K562 (cell line): ENCODE results near the gene HIVEP2. TPM values are rescaled to one million over a fixed set of nuclear protein-coding genes. Genes with fewer than 3 reads are reported as not detected.

Experiments
- ATAC-seq: fragments of 200-7000 bp; cut with Tn5 transposase; 3 replicates; pipeline ENCODE4 v1.9.1; 2020; ENCODE audit warnings: moderate library complexity
- BruUV-seq: library from RNA; stranded (reverse); fragments of 400-500 nt; replicated peaks from 2 replicates; lab custom pipeline; 2021; lab: Mats Ljungman, UMichigan
- CTCF ChIA-PET: fragments of 300-600 bp; formaldehyde crosslinking; extraction: SDS; loops from one replicate; lab custom pipeline; 2021; ENCODE audit warnings: low intra/inter-chr PET ratio; lab: Yijun Ruan, JAX
- POLR2A ChIA-PET: fragments of 300-600, 350-650 bp; sonication (Branson Sonifier 250); formaldehyde crosslinking; extraction: SDS; loops from one replicate; lab custom pipeline; 2021; ENCODE audit warnings: antibody characterized with exemption, inconsistent platforms; lab: Yijun Ruan, JAX
- DNase-seq, 4 experiments: peaks; one replicate each; pipeline versions ENCODE4 v3.0.0 to v3.0.0-alpha.2; 2011 to 2018; ENCODE audit warnings: low spot score in 3 of 4, mixed read lengths in 3 of 4; ENCODE audit errors: extremely low read depth in 1 of 4
- FAIRE-seq: peaks from 2 replicates; lab custom pipeline; 2011; peaks lifted over from hg19 to GRCh38; lab: Jason Lieb, UNC
- H2AFZ ChIP-seq: 2 replicates; pipeline ENCODE4 v1.6.0; 2011; ENCODE audit warnings: low read depth, low read length, control low read depth, inconsistent platforms
- H3K27ac ChIP-seq: fragments of 200-600 bp; 3 replicates; pipeline ENCODE4 v1.8.0; 2011; ENCODE audit warnings: low read depth, mild to moderate bottlenecking, control low read depth, inconsistent platforms, low read length, moderate library complexity, mixed read lengths; ENCODE audit errors: extremely low read depth
- H3K27me3 ChIP-seq, 2 experiments: fragments of 300-600 bp in 1 of 2; 2 replicates in 1 of 2; 3 replicates in 1 of 2; pipeline versions ENCODE4 v1.6.0 to v1.8.0; 2011; ENCODE audit warnings: inconsistent platforms in 2 of 2, low read length in 2 of 2, mild to moderate bottlenecking in 1 of 2, mixed read lengths in 1 of 2, moderate library complexity in 1 of 2; ENCODE audit not compliant: control insufficient read depth in 2 of 2, insufficient read depth in 2 of 2
- H3K36me3 ChIP-seq: fragments of 300-600 bp; 3 replicates; pipeline ENCODE4 v1.8.0; 2011; ENCODE audit warnings: mild to moderate bottlenecking, low read length, inconsistent platforms; ENCODE audit not compliant: control insufficient read depth, insufficient read depth
- H3K4me1 ChIP-seq, 2 experiments: fragments of 200-600 bp in 1 of 2; replicated peaks in 1 of 2; 2 replicates in 1 of 2; 3 replicates in 1 of 2; pipeline versions ENCODE4 v1.5.1 to v1.8.0; 2011; ENCODE audit warnings: inconsistent platforms in 2 of 2, low read length in 2 of 2, mild to moderate bottlenecking in 1 of 2, mixed read lengths in 1 of 2, moderate library complexity in 1 of 2; ENCODE audit not compliant: control insufficient read depth in 2 of 2, insufficient read depth in 2 of 2
- H3K4me2 ChIP-seq: 2 replicates; pipeline ENCODE4 v1.6.1; 2011; ENCODE audit warnings: low read length, control low read depth, inconsistent platforms, mixed read lengths; ENCODE audit not compliant: insufficient read depth
- H3K4me3 ChIP-seq: fragments of 200-600 bp; sonication (generic), shearing (Covaris generic); 2 replicates; pipeline ENCODE4 v1.5.1; 2016; ENCODE audit warnings: control low read depth, inconsistent platforms
- H3K79me2 ChIP-seq: fragments of 200-600 bp; 3 replicates; pipeline ENCODE4 v1.8.0; 2011; ENCODE audit warnings: low read length, inconsistent platforms; ENCODE audit not compliant: control insufficient read depth, insufficient read depth
- H3K9ac ChIP-seq, 2 experiments: 2 replicates each; pipeline versions ENCODE4 v1.6.0 to v1.6.1; 2011; ENCODE audit warnings: low read depth in 2 of 2, low read length in 2 of 2, control low read depth in 1 of 2, inconsistent platforms in 1 of 2, mild to moderate bottlenecking in 1 of 2, mixed read lengths in 1 of 2; ENCODE audit not compliant: insufficient read depth in 1 of 2
- H3K9me1 ChIP-seq: one replicate; pipeline ENCODE4 v1.6.0; 2011; ENCODE audit warnings: inconsistent platforms, mild to moderate bottlenecking, low read length, moderate library complexity; ENCODE audit not compliant: control insufficient read depth, insufficient read depth
- H3K9me3 ChIP-seq: replicated peaks from 2 replicates; pipeline ENCODE4 v1.5.1; 2011; ENCODE audit warnings: low read depth, low read length, inconsistent platforms; ENCODE audit not compliant: control insufficient read depth, insufficient read depth
- H4K20me1 ChIP-seq: replicated peaks from 2 replicates; pipeline ENCODE4 v1.6.1; 2011; ENCODE audit warnings: low read length, inconsistent platforms, mixed read lengths; ENCODE audit not compliant: control insufficient read depth, insufficient read depth
- EGR1 ChIP-seq: fragments of 450-650 bp; conservative IDR thresholded peaks from 2 replicates; pipeline ENCODE4 v1.6.1; 2017; ENCODE audit warnings: mild to moderate bottlenecking
- EP400 ChIP-seq: fragments of 450-650 bp; IDR thresholded peaks from 2 replicates; pipeline ENCODE4 v1.6.1; 2017; ENCODE audit warnings: antibody characterized with exemption, mild to moderate bottlenecking, moderate library complexity
- EWSR1 ChIP-seq: fragments of 450-650 bp; IDR thresholded peaks from 2 replicates; pipeline ENCODE4 v1.6.1; 2018; ENCODE audit warnings: borderline replicate concordance, mild to moderate bottlenecking, low read depth, moderate library complexity; ENCODE audit not compliant: partially characterized antibody
- FOXK2 ChIP-seq, 2 experiments: fragments of 450-650 bp; IDR thresholded peaks in 1 of 2; conservative IDR thresholded peaks in 1 of 2; 2 replicates each; pipeline ENCODE4 v1.6.1; 2016; ENCODE audit warnings: low read depth in 2 of 2, mild to moderate bottlenecking in 1 of 2
- HIVEP1 ChIP-seq: fragments of 250-450 bp; sonication (Bioruptor Pico); IDR thresholded peaks from 2 replicates; pipeline ENCODE4 v1.4.0; 2020; ENCODE audit warnings: mild to moderate bottlenecking
- MTA2 ChIP-seq: fragments of 450-650 bp; IDR thresholded peaks from 2 replicates; pipeline ENCODE4 v1.6.1; 2016; ENCODE audit warnings: low read depth
- RAD51 ChIP-seq: fragments of 450-650 bp; IDR thresholded peaks from 2 replicates; pipeline ENCODE4 v1.7.1; 2016; ENCODE audit warnings: low read depth, mild to moderate bottlenecking, borderline replicate concordance
- SMARCC2 ChIP-seq: fragments of 450-650 bp; IDR thresholded peaks from 2 replicates; pipeline ENCODE4 v1.6.1; 2017; ENCODE audit warnings: antibody characterized with exemption, moderate library complexity, mild to moderate bottlenecking, low read depth
- ZC3H4 ChIP-seq: sonication (generic); formaldehyde crosslinking; IDR thresholded peaks from 2 replicates; pipeline ENCODE4 v1.9.0; 2021; ENCODE audit warnings: missing genetic modification reagents, borderline replicate concordance
- ZNF133 ChIP-seq: fragments of 250-450 bp; sonication (Bioruptor Pico); IDR thresholded peaks from 2 replicates; pipeline ENCODE4 v1.4.0; 2020; ENCODE audit warnings: mild to moderate bottlenecking
- ZNF445 ChIP-seq: fragments of 250-450 bp; sonication (Bioruptor Pico); IDR thresholded peaks from 2 replicates; pipeline ENCODE4 v1.4.0; 2020; ENCODE audit warnings: low read depth, mild to moderate bottlenecking, moderate library complexity
- WGBS: fragments of 100-300 bp; shearing (Covaris generic); methylation state at CpG from one replicate; pipeline ENCODE4 v1.1.6; 2016; ENCODE audit warnings: low coverage, mixed read lengths; ENCODE audit not compliant: insufficient coverage; ENCODE audit errors: missing lambda C conversion rate; 5-methylcytosine and 5-hydroxymethylcytosine counted together
- in situ Hi-C: fragments of 300-500 bp; cut with MboI; formaldehyde crosslinking; loops from 4 replicates; pipeline ENCODE4 v1.15.0; 2018; ENCODE audit warnings: inconsistent platforms, mixed read lengths
- intact Hi-C: fragments of 100-400 bp; cut with micrococcal nuclease; formaldehyde crosslinking; loops from 2 replicates; pipeline ENCODE4 v1.14.2; 2022
- polyA plus RNA-seq, 8 experiments: library from polyadenylated mRNA; depleted of rRNA in 4 of 8; stranded (reverse) in 5 of 8; unstranded in 3 of 8; fragments of >200 nt; fragmentation: Nextera tagmentation in 2 of 8; fragmentation: Illumina TruSeq in 1 of 8; extraction: Ambion mirVana in 2 of 8; extraction: Trizol in 1 of 8; gene quantifications; 2 replicates each; pipeline versions ENCODE4 v1.2.1 to v1.2.3, GENCODE V29; 2011 to 2014; ENCODE audit warnings: inconsistent platforms in 1 of 8, missing spikeins in 1 of 8
- total RNA-seq, 7 experiments: library from RNA; depleted of rRNA in 6 of 7; stranded (reverse); fragments of >200 nt in 6 of 7; fragmentation: Illumina TruSeq in 2 of 7; extraction: Trizol in 2 of 7; gene quantifications; 2 replicates each; pipeline versions ENCODE4 v1.2.1 to v1.2.3, GENCODE V29; 2011 to 2021; ENCODE audit warnings: low replicate concordance in 1 of 7
- TF ChIP-seq, protein P1 (sequence below): sonication (generic); formaldehyde crosslinking; IDR thresholded peaks from 2 replicates; pipeline ENCODE4 v1.8.0; 2022; ENCODE audit warnings: mild to moderate bottlenecking, missing genetic modification reagents
- TF ChIP-seq, protein P2 (sequence below): fragments of 450-650 bp; formaldehyde crosslinking; IDR thresholded peaks from 2 replicates; pipeline ENCODE4 v1.4.0; 2022; ENCODE audit warnings: mild to moderate bottlenecking, moderate library complexity

HIVEP2 gene
- total and polyA plus RNA-seq, 9 of the 15 experiments (the other 6 are each of a cell fraction or from before 2014, with no cell fraction given): under 0.01 to 1.2 (median 0.31) TPM

DNA sequence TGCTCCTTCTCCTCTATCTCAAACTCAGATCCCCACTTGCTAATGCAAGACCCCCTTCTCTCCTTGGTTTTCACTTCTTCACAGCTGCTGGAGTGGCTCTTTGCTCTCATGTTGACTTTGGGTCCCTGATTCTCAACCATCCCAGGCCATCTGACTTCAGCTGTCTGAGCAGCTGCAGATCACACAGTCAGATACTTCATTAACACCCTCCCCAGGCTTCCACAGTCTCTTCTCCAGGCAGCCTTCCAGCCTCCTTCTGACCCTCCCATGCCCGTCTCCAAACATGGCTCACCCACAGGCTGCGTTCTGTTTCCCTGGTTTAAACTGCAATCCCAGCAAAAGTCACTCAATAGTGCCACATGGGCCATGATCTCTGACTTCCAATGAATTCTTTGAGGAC lies 65.4 kb downstream of the HIVEP2 start:
- intact Hi-C loops: no loop called here
- in situ Hi-C loops: no loop called here

More for the DNA sequence above, 65.4 kb downstream of the HIVEP2 start:
- Histone ChIP-seq H3K4me2 (no peak overlapping the region), H3K27ac (no peak overlapping the region), H2AFZ (no peak overlapping the region), H3K4me1 (peaks cover 0 to 6% of the 10 kb centered on the region in 2 experiments; a peak in 1 of 5 replicates), H3K9me1 (no peaks in the 10 kb centered on the region), H3K27me3 (peaks cover 3 to 8% of the 10 kb centered on the region in 2 experiments; a peak in 2 of 5 replicates), H4K20me1 (no peaks in the 10 kb centered on the region), H3K9ac (no peak overlapping the region), H3K79me2 (no peaks in the 10 kb centered on the region), H3K9me3 (no peaks in the 10 kb centered on the region), H3K4me3 (no peak overlapping the region), H3K36me3 (no peaks in the 10 kb centered on the region)
- ChIA-PET CTCF (no interaction called here), POLR2A (no interaction called here)
- TF ChIP-seq HIVEP1 (CRISPR knock-in tag) (no peak), EGR1 (no peak), SMARCC2 (no peak), FOXK2 (conservative IDR thresholded peaks at IDR 0.05 in 1 of 2, IDR thresholded peaks at IDR 0.05 in 1 of 2; ENCODE audit: low read depth in 2 of 2) (no peak), ZNF133 (CRISPR knock-in tag) (no peak), ZC3H4 (CRISPR knock-in tag) (no peak), EP400 (no peak), RAD51 (no peak), EWSR1 (no peak), MTA2 (no peak), ZNF445 (CRISPR knock-in tag) (no peak)
- TF ChIP-seq, protein P1, sequence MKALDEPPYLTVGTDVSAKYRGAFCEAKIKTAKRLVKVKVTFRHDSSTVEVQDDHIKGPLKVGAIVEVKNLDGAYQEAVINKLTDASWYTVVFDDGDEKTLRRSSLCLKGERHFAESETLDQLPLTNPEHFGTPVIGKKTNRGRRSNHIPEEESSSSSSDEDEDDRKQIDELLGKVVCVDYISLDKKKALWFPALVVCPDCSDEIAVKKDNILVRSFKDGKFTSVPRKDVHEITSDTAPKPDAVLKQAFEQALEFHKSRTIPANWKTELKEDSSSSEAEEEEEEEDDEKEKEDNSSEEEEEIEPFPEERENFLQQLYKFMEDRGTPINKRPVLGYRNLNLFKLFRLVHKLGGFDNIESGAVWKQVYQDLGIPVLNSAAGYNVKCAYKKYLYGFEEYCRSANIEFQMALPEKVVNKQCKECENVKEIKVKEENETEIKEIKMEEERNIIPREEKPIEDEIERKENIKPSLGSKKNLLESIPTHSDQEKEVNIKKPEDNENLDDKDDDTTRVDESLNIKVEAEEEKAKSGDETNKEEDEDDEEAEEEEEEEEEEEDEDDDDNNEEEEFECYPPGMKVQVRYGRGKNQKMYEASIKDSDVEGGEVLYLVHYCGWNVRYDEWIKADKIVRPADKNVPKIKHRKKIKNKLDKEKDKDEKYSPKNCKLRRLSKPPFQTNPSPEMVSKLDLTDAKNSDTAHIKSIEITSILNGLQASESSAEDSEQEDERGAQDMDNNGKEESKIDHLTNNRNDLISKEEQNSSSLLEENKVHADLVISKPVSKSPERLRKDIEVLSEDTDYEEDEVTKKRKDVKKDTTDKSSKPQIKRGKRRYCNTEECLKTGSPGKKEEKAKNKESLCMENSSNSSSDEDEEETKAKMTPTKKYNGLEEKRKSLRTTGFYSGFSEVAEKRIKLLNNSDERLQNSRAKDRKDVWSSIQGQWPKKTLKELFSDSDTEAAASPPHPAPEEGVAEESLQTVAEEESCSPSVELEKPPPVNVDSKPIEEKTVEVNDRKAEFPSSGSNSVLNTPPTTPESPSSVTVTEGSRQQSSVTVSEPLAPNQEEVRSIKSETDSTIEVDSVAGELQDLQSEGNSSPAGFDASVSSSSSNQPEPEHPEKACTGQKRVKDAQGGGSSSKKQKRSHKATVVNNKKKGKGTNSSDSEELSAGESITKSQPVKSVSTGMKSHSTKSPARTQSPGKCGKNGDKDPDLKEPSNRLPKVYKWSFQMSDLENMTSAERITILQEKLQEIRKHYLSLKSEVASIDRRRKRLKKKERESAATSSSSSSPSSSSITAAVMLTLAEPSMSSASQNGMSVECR (CRISPR knock-in tag): no peak
- TF ChIP-seq, protein P2, sequence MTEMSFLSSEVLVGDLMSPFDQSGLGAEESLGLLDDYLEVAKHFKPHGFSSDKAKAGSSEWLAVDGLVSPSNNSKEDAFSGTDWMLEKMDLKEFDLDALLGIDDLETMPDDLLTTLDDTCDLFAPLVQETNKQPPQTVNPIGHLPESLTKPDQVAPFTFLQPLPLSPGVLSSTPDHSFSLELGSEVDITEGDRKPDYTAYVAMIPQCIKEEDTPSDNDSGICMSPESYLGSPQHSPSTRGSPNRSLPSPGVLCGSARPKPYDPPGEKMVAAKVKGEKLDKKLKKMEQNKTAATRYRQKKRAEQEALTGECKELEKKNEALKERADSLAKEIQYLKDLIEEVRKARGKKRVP: no peak
- 0% methylated on average over 2 of the region's 2 CpGs for WGBS
- DNase-seq: no peak
- ATAC-seq: no peak
- no peak for FAIRE-seq
- BruUV-seq: no TSS peak
